Midbrain (tissue), 1 donor: Measurements from ENCODE around the gene SLC6A8.
"Not testable (repeated sequence)": the region's sequence is repeated elsewhere in the genome, so short reads cannot be mapped to it uniquely, and the experiment has no call there.

Experiments used
- DNase-seq: peaks from one replicate; lab custom pipeline; 2025; lab: John Stamatoyannopoulos, UW

Gene SLC6A8

DNA sequence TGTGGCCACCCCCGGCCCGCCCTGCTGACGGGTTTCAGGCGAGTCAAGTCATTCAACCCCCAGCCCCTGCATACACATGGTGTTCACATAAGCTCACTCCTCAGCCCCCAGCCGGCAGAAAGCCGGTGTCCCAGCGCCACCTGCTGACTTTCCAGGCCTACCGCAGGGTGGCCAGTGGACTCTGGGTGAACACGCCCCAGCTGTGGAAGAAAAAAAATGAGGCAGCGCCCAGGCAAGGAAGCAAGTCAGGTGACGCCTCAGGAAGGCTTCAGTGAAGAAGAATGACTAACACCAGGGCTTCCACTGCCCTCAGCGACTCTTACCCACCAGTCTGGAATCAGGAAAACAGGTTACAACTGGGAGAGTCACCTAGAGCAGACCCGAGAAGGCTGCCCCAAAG is 20.7 kb downstream of the SLC6A8 start:
- peak; percentile 64 for DNase-seq

DNA sequence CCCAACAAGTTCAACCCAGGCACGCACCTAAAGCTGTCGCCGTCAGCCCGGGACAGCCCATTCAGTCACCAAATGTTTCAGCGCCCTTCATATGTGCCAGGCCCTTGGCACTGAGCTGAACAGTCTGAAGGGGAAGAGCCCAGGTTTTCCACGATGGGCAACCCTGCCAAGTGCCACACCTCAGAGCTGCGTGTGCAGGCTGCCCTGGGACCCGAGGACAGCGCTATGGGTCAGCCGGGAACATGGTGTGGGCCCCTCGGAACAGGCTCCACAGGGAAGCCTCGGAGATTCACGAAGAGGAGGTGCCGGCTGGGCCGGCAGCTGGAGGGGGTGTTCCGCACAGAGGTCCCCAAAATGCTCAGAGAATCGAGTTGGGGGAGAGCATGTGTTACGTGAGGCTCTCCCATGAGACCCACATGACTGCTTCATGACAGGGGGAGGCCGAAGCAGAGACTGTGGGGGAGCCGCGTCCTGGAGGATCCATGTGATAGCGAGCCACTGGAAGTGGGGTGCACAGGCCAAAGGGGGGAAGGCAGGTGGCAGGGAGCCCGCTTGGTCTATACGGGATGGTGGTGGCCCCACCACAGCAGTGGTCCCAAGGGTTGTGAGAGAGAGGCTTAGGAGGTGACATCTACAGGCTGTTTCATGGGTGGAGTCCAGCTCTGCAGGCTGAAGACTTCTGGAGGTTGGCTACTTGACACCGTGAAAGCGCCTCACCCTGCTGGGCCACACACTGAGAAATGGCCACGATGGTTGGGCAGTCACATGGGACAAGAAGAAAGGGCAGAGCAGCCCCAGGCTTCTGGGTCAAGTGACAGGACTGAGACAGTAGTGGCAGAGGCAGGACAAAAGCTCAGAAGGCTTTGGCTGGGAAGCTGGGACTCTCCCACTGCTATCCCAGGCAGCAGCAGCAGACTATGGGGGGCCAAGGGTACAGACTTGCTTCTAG is 22.3 kb downstream of the SLC6A8 start:
- DNase-seq = no peak

DNA sequence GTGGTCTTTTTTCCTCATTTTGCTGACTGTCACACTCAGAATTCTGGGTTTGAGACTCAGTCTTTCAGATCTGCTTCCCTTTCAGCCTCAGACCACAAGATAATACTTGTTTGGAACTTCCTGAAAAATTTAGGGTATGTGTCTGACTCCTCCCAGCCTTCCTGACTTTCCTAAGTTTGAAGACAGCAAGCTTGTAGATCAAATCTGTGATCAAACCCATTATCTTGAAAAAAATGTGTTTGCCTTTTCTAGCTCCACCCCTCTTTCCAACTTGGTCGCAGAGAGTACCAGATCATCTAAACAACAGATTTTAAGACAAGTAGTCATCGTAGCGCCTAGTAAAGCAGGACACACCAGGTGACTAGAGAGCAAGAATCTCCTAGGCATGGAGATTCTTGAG is 26.5 kb downstream of the SLC6A8 start:
- DNase-seq = no peak

DNA sequence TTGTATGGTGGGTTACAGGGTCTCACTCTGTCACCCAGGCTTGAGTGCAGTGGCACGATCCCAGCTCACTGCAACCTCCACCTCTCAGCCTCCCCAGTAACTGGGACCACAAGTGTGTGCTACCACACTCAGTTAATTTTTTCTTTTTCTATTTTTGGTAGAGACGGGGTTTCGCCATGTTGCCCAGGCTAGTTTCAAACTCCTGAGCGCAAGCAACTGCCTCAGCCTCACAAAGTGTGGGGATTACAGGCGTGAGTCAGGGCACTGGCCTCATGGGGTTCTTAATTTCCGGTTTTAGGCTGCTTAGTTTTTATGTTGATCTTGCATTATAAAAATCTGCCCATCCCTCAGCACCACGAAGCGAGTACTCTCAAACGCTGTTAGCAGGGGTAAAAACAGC is 29.7 kb downstream of the SLC6A8 start:
- no peak for DNase-seq

DNA sequence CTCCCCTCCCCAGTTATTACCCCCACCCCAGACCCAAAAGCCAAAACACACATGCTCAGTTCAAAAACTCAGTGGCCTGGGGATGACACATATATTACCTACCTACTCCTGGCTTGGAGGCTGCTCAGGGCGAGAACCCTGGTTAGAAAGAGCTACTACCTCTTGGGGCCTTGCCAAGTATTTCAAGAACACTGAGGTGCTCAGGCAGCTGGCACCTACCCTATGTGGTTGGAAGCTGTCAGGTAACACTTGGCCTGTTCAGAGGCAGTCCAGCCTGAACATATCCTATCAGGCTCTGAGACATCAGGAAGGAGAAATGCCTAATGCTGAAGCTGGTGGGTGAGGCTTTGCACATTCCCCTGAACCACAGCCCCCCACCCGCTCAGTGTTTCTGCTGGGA is 31.5 kb downstream of the SLC6A8 start:
- no peak for DNase-seq

DNA sequence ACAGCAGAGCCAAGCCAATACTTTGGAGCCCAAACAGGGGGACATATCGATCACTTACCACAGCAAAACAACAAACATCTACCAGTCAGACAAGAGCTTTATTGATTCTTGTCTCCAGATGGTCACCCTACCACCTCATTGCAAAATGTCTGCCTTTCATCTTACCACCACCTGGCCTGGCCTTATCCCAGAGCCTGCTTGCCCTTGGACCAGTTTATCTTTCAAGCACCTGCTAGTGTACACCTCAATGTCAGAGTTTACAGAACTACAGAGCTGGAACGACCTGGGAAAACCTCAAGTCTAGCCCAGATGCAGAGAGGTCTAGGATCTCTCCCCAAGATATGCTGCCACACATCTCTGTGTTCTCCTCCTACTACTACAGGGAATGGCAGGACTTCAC is 32.0 kb downstream of the SLC6A8 start:
- DNase-seq = no peak

DNA sequence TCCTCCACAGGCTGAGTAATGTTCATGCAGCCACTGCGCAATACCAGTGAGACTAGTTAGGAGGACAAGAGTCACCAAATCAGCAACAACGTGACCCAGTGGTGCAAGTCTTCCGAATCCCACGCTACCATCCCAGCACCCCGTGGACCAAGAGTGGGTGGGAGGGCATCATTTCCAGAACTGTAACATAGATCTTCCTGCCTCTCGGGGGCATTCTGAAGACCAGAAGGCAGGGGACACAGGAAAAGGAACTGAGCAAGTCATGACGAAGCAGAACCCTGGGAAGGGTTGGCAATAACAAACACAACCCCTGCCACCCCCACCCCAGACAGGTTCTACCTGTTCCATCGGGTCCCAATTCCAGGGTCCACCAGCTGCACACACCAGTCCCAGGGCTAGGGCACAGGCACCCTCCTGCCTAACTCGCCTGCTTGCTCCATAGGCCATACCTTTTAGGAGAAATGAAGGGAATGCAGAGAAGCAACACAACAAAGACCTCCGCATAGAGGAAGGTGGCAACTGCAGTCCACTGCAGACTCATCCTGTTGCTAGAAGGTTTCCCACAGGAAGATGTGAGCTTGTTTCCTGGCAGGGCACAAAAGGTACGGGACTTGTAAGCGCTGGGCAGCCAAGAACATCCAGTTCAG is 35.1 kb downstream of the SLC6A8 start:
- no peak for DNase-seq

DNA sequence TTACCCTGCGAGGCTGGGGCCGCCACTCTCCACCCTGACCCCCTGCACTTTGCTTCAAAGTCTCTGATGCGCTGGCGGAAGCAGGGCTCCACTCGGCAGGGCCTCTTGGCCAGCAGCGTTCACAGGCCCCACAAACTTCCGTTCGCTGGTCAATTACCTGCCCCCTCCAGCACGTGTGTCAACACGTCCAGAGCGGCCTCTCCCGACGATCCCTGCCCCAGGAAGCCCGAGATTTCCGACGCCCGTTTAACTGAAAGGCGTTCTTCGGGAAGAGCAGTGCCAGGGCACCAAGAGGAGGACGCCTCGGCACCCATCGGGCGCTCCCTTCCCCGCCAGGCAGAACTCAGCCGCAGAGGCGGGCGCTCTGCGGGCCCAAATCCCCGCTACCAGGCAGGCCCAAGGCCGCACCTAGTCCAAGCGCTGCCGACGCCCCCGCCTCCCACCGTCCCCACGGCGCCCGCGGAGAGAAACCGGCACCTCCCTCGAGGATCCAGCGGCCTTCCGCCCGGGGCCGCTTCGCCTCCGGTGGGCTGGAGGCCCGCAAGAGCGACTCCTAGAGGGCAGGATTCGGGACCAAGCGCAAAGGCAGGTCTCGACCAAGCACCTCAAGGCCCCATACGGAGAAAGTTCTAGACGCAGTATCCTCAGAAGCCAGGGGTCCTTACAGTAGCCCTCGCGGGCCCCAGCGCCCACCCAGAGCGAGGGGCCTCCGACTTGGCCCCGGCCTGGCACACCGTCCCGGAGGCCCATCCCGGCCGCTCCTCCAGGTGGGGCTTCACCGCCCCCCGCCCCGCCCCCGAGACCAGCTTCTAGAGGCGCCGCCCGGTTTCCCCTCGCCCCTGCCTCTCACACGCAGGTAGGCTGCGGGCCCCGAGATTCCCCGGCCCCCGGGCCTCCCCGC is 35.9 kb downstream of the SLC6A8 start:
- DNase-seq = no peak

DNA sequence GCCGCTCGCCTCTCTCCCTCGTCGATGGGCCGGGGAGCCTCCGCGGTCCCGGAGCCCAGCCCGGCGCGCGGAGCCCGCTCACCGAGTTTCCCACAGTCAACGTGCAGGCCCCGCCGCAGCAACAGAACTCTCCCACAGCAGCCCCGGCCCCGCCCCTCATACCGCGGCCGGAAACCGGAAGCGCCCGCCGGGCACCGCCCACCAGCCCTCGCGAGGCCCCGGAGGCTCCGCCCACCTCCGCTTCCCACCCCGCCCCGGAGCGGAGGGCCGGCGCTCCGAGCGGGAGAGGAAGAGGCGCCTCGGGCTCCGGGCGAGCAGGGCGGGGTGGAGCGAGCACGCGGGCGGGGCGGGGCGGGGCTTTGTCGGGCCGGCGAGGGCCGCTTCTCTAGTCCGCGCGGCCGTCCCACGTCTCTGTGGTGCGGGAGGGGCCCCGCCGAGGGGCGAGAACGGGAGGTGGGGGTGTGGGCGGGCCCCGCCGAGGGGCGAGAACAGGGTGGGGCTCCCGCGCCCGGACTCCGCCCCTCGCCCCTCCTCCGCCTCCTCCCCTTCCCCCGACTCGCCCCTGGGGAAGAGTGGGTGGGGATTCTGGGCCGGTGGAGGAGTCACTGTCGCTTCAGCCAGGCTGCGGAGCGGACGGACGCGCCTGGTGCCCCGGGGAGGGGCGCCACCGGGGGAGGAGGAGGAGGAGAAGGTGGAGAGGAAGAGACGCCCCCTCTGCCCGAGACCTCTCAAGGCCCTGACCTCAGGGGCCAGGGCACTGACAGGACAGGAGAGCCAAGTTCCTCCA is 36.7 kb downstream of the SLC6A8 start, which contains the start of the genes ABCD1 and BCAP31:
Gene ABCD1 (plus strand): TSS at position 605 of the 787 bp plus-strand sequence. CDS start 411 bp downstream, outside the sequence.
Gene BCAP31 (minus strand): TSS at position 136 of the 787 bp plus-strand sequence. CDS start 1,143 bp downstream, outside the sequence.
- DNase-seq = peak; percentile 86

DNA sequence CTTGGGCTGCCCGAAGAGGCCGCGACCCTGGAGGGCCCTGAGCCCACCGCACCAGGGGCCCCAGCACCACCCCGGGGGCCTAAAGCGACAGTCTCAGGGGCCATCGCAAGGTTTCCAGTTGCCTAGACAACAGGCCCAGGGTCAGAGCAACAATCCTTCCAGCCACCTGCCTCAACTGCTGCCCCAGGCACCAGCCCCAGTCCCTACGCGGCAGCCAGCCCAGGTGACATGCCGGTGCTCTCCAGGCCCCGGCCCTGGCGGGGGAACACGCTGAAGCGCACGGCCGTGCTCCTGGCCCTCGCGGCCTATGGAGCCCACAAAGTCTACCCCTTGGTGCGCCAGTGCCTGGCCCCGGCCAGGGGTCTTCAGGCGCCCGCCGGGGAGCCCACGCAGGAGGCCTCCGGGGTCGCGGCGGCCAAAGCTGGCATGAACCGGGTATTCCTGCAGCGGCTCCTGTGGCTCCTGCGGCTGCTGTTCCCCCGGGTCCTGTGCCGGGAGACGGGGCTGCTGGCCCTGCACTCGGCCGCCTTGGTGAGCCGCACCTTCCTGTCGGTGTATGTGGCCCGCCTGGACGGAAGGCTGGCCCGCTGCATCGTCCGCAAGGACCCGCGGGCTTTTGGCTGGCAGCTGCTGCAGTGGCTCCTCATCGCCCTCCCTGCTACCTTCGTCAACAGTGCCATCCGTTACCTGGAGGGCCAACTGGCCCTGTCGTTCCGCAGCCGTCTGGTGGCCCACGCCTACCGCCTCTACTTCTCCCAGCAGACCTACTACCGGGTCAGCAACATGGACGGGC is 37.5 kb downstream of the SLC6A8 start:
- no peak for DNase-seq

DNA sequence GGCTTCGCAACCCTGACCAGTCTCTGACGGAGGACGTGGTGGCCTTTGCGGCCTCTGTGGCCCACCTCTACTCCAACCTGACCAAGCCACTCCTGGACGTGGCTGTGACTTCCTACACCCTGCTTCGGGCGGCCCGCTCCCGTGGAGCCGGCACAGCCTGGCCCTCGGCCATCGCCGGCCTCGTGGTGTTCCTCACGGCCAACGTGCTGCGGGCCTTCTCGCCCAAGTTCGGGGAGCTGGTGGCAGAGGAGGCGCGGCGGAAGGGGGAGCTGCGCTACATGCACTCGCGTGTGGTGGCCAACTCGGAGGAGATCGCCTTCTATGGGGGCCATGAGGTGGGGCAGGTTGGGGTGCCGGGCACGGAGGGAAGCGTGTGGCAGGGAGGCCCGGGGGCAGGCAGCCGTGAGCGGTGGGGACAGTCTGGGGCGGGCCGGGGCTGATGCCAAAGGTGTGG is 38.1 kb downstream of the SLC6A8 start:
- no peak for DNase-seq

DNA sequence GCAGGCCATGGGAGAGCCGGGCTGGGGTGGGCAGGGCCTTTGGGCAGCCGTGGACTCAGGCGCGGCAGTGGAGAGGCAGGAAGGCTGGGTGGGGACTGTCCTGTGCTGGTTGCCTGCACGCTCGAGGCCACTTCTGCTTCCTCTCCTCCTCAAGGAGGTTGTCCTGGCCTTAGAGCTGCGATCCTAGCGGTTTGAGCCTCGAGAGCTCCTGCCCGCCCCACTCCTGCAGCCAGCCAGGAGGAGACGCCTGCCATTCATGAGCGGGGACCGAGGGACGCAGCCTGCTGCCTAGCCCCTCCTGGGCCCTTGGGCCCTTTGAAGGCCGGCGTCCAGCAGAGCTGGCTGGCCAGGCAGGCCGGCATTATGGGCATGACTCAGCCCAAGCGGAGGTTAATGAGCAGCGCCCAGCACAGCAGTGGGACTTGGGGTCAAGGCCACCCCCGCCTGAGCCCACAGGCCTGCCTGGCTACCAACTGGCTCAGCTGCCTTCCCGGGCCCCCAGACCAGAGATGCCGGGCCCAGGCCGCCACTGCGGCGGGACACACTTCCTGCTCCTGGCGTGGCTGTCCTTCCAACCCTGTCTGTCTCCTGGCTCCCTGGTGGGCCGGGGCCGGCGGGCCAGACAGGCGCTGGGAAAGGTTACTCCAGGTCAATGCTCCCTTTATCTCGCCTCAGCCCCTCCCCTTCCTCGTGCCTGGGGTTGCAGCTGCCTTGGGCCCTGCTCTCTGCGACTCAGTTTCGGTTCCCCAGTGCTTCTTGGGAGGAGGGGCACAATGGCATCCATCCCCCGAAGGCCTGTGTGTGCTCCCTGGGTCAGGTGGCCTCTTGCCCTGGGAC is 38.8 kb downstream of the SLC6A8 start:
- DNase-seq = peak; percentile 71

DNA sequence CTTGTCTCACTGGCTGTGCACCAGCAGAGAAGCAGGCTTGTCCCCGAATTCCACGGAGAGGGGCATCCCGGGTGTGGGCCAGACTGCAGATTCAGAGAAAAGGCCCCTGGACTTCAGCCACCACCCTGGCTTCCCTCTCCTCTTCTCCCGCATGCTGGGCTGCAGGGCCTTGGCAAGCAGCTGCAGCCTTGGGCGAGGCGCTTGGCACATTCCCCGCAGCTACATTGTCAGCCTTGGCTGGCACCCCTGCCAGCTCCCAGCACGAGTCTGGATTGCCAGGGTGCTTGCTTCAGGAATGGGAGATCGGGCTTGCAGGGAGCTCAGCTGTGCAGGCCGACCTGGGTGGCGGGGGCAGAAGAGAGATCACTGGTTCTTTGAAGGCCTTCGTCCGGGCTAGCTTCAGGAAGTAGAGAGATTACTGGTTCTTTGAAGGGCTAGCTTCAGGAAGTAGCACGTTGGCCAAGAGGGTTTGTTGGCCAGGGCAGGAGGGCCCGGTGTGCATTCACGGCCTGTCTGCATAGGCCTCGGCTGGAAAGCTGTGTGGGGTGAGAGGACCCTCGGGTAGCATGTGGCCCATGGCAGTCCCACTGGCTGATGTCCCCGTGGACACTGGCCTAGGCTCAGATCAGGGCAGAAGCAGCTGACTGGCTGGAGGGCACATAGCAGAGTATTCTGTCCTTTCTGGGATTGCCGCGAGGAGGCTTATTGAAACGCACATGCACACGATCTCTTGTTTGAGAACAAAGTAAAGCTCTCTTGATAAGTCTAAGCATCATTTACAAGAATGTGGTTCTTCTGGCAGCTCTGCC is 39.6 kb downstream of the SLC6A8 start:
- DNase-seq = peak; percentile 72

DNA sequence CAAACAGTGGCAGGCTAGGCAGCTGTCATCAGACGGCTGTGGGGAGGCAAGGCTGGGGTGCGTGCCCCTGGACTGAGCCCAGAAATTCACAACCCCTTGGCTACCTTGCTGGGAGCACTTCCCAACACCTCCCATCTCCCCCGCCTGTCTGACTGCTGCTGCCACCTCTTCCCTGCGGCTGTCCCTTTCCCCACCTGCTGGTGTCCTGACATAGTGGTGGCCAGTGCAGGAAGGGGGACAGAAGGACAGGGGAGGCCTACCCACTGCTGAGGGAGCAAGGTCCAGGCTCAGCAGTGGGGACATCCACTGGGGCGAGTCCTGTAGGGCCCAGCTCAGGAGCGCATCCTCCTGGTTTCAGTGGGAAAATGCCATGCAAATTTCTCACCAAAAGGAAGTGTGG is 40.4 kb downstream of the SLC6A8 start:
- no peak for DNase-seq

DNA sequence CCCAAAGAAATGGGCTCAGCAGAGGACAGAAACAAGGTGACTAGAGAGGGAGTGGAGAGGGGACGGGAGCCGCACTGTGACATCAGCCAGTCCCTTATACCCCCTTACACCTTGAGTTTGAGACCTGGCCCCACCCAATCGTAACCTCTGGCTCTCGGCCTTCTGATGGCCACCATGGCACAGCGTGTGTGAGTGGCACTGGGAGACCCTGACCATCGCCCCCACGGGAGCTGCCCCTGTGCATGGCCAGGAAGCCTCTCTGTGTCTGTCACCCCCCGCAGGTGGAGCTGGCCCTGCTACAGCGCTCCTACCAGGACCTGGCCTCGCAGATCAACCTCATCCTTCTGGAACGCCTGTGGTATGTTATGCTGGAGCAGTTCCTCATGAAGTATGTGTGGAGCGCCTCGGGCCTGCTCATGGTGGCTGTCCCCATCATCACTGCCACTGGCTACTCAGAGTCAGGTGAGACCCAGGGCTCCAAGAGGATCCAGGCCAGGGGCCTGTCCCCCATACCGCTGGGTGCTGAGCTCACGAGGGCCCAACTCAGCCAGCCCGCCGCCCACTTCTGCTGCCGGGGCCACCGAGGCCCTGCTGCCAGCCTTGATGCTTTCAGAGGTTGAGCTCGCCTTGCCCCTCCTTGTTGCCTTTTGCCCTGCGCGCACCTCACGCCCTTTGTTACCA is 41.4 kb downstream of the SLC6A8 start:
- no peak for DNase-seq

DNA sequence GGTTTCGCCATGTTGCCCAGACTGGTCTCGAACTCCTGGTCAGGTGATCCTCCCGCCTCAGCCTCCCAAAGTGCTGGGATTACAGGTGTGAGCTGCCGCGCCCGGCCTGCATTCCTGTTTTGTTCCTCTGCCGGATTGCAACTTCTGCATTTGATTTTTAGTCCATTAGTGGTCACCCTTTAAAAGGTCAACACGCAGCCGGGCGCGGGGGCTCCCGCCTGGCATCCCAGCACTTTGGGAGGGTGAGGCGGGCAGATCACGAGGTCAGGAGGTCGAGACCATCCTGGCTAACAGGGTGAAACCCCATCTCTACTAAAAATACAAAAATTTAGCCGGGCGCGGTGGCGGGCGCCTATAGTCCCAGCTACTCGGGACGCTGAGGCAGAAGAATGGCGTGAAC is 42.4 kb downstream of the SLC6A8 start:
- DNase-seq = not testable (repeated sequence)

DNA sequence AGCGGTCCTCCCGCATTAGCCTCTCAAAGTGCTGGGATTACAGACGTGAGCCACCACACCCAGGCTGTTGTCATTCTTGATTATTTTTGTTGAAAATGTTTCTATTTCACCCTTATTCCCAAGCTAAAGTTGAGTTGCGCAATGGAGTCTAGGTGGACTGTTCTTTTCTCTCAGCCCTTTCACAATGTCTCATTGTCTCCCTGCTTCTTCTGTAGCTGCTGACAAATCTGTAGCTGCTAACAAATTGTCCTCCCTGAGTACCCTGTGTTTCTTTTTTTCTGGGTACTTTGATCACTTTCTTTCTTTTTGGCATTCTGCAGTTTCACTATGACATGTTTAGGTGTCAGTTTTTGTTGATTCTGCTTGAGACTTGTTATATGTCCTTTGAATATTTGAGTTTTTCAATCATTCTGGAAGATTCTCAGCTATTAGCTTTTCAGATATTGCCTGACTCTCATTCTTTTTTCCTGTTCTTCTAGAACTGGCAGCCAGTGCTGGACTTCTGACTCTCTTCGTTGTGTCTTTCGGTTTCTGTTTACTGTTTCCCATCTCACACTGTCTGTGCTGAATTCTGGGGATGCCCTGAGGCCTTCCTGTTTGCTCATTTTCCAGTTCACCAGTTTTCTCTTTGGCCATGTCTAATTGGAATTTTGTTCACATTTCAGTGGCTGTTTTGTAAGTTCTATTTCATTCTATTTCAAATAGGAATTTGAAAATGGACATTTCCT is 43.6 kb downstream of the SLC6A8 start:
- DNase-seq = no peak
